H1 (cell line): ENCODE data around the gene CNOT1. TPM values are rescaled to one million over a fixed set of nuclear protein-coding genes. Genes with fewer than 3 reads are reported as not detected.

ENCODE experiments used
- CBX8 ChIP-seq: fragments of 300-800, 300-1000 bp; sonication (generic); IDR thresholded peaks from 2 replicates; pipeline ENCODE4 v1.7.1; 2016; ENCODE audit warnings: low read depth, low read length, borderline replicate concordance
- POLR2AphosphoS5 ChIP-seq: IDR thresholded peaks from 2 replicates; pipeline ENCODE4 v1.6.1; 2011; ENCODE audit warnings: low read depth, low read length
- RBBP5 ChIP-seq: IDR thresholded peaks from 2 replicates; pipeline ENCODE4 v1.7.1; 2012; ENCODE audit warnings: low read depth, mild to moderate bottlenecking, inconsistent platforms, low read length, moderate library complexity, borderline replicate concordance
- SAP30 ChIP-seq: fragments of 300-600 bp; sonication (generic); IDR thresholded peaks from 2 replicates; pipeline ENCODE4 v1.7.1; 2012; ENCODE audit warnings: low read length, moderate library complexity, mild to moderate bottlenecking, inconsistent platforms; ENCODE audit not compliant: insufficient read depth, insufficient replicate concordance
- TBP ChIP-seq: IDR thresholded peaks from 2 replicates; pipeline ENCODE4 v1.6.1; 2011; ENCODE audit warnings: low read depth, low read length, improper control_type of control experiment
- polyA plus RNA-seq, 7 experiments: library from polyadenylated mRNA; depleted of rRNA in 3 of 7; stranded (reverse) in 5 of 7; unstranded in 2 of 7; fragments of >200 nt in 5 of 7; fragments of 200-250 nt in 2 of 7; gene quantifications; 1 replicate in 5 of 7; 2 replicates in 1 of 7; 4 replicates in 1 of 7; pipeline versions ENCODE4 v1.2.1 to v1.2.3, GENCODE V29; 2011 to 2013; ENCODE audit warnings: missing spikeins in 2 of 7, mixed read lengths in 2 of 7
- total RNA-seq: library from RNA; stranded (reverse); fragmentation: NEBNext Ultra II Directional; extraction: Animal tissue kit (Norgen Biotek cat#: 25700); gene quantifications from 2 replicates; pipeline ENCODE4 v1.2.1, GENCODE V29; 2021

The CNOT1 gene
- total and polyA plus RNA-seq, 2 of the 8 experiments (the other 6 are each of a cell fraction or from before 2014, with no cell fraction given), result 306 to 319 TPM

DNA sequence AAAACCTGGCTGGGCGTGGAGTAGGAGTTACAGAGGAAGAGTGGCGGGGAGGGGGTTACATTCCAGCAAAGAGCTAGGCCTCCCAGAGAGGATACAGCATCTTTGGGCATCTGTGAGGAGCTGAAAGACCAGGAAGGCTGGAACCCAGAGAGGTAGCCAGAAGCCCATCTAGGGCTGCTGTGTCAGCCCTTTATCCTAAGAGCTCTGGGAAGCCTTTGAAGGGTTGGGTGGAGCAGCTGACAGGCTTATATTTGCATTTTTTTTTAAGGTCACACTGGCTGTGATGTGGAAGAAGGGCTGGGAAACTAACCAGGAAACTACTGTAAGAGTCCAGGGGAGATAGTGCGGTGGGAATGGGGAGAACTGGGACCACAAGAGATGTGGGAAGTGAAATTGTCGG is 6.8 kb upstream of the CNOT1 start (continued):
- TF ChIP-seq POLR2AphosphoS5 (no peak), CBX8 (no peak), SAP30 (no peak), RBBP5 (no peak), TBP (no peak)
